Transverse colon (tissue), 4 donors: ENCODE results near the gene BAIAP2L2. TPM values are rescaled to one million over a fixed set of nuclear protein-coding genes. Genes with fewer than 3 reads are reported as not detected.

ENCODE experiments used
- DNase-seq: peaks from one replicate; pipeline ENCODE4 v3.0.0-alpha.2; 2019
- H3K27ac ChIP-seq, 4 donors: fragments of 200-600 bp; sonication (generic); 2 replicates each; pipeline ENCODE4 v1.5.1; 2016 to 2018; ENCODE audit warnings: inconsistent platforms in 4 of 4
- H3K27me3 ChIP-seq: fragments of 200-600 bp; sonication (generic); 2 replicates; pipeline ENCODE4 v1.5.1; 2017; ENCODE audit warnings: inconsistent platforms
- H3K36me3 ChIP-seq, 4 donors: fragments of 200-600 bp; sonication (generic); 2 replicates each; pipeline ENCODE4 v1.5.1; 2017 to 2019; ENCODE audit warnings: inconsistent platforms in 4 of 4
- H3K4me1 ChIP-seq, 4 donors: fragments of 200-600 bp; sonication (generic); 2 replicates each; pipeline ENCODE4 v1.5.1; 2017 to 2020; ENCODE audit warnings: inconsistent platforms in 4 of 4
- H3K4me3 ChIP-seq, 4 donors: fragments of 200-600 bp; sonication (generic); 1 replicate in 1 of 4; 2 replicates in 3 of 4; pipeline versions ENCODE4 v1.5.1 to v1.6.1; 2017 to 2019; ENCODE audit warnings: inconsistent platforms in 4 of 4
- H3K9me3 ChIP-seq, 2 donors: fragments of 200-600 bp; sonication (generic); 2 replicates each; pipeline ENCODE4 v1.5.1; 2017 to 2019; ENCODE audit warnings: inconsistent platforms in 2 of 2
- EP300 ChIP-seq: sonication (generic); formaldehyde crosslinking; IDR thresholded peaks from one replicate; pipeline ENCODE4 v1.6.1; 2017; ENCODE audit warnings: antibody characterized with exemption, low read depth
- POLR2A ChIP-seq: fragments of 450-650 bp; IDR thresholded peaks from one replicate; pipeline ENCODE4 v1.6.1; 2016; ENCODE audit warnings: antibody characterized with exemption, mild to moderate bottlenecking, moderate library complexity
- POLR2AphosphoS5 ChIP-seq, 3 donors: sonication (generic); formaldehyde crosslinking; IDR thresholded peaks; one replicate each; pipeline ENCODE4 v1.6.1; 2016; ENCODE audit warnings: antibody characterized with exemption in 3 of 3
- WGBS, 2 donors: methylation state at CpG; one replicate each; pipeline ENCODE4 v1.1.5; 2018; ENCODE audit warnings: low coverage in 1 of 2; 5-methylcytosine and 5-hydroxymethylcytosine counted together
- in situ Hi-C, 4 donors: fragments of 200-750 bp; cut with MboI; loops; one replicate each; pipeline versions ENCODE4 v1.15.0 to v1.15.1; 2017; ENCODE audit warnings: low sequenced_read_pairs in 3 of 4, low pct_ligation_motif_present in 1 of 4, low pct_unique_long_range_greater_than_20kb in 1 of 4
- intact Hi-C: fragments of 100-400 bp; cut with DNase I; formaldehyde crosslinking; loops from one replicate; pipeline ENCODE4 v1.15.1; 2023; ENCODE audit warnings: low total_unique reads
- total RNA-seq, 4 donors: library from RNA; depleted of rRNA; stranded (reverse); fragments of >200 nt; gene quantifications; one replicate each; pipeline ENCODE4 v1.1.0, GENCODE V29; 2016
- TF ChIP-seq, protein P1 (sequence below), 5 experiments: fragments of 200-600 bp in 3 of 5; fragments of 450-650 bp in 2 of 5; sonication (generic) in 3 of 5; IDR thresholded peaks; 1 replicate in 2 of 5; 2 replicates in 3 of 5; pipeline ENCODE4 v1.5.1; 2016 to 2017; ENCODE audit warnings: antibody characterized with exemption in 5 of 5, inconsistent platforms in 3 of 5, mild to moderate bottlenecking in 2 of 5, moderate library complexity in 1 of 5

The BAIAP2L2 gene
- total RNA-seq, 4 donors from 2014 or later, result 106 to 337 (median 127) TPM

DNA sequence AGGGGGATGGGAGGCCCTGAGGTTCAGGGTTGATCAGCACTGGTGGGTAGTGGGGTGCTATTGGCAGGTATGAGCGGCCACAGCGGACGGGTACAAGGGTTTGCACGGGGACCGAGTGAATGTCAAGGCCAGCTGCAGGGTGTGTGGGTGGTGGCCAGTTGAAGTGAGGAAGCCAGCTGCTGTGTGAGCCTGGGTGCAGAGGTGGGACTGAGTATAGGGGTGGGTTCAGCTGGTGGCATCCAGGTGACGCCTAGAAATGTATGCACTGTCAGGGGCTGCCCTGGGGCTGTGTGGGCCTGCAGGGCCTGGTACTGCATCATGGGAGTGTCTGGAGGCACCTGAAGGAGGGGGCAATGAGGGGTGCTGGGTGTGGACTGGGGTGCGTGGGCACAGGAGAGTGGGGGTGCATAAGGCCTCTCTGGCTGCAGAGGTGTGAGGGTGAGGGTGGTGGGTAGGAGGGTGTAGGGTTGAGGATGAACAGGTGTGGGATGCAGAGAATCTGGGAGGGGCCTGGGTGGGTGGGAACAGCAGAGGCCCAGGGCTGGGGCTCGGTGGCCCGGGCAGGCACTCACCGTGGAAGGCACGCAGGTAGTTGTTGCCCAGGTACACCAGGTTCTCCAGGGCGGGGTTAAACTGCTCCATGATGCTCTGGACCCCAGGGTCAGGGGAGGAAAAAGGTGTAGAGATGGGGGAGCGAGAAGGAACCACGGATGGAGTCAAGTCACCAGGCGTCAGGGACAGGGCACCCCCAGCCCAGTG is 1.7 kb downstream of the BAIAP2L2 start:
- DNase-seq, result peak; percentile 35
- 35 to 73% methylated on average over 4 to 15 of the region's 15 CpGs for WGBS, 2 donors

DNA sequence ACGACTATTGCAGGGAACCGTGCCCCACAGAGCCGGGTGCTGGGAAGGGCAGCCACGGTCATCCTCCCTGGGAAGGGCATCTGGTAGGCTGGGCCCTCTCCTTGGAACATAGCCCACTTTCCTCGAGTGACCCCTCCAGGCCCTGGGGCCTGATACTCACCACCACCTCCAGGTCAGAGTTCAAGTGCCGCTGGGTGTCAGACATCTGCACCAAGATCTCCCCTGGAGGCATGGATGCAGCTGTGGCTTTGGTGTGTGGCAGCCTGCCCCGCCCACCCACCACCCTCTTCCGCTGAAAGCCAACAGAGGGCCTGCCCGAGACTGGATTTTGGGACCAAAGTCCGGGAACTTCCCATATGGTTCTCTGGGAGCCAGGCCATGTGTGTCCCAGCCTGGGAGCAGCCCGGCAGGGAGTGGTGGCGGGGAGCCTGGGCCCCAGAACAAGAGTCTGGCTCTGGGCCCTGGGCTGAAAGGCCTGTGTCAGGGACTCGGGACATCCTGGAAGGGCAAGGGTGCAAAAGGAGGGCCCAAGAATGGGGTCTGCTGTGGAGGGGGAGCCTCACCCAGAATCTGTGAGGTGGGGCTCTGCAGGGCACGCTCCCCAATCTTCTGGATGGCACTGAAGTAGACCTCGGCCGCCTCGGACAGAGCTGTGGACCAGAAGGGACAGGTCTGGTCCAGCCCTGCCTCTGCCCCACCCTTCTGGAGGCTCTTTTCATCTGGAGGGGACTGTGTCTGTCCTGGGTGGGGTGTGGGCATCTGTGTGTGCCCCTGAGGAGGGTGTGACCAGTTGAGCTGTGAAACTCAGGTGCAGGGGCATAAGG is 2.6 kb downstream of the BAIAP2L2 start:
- Histone ChIP-seq H3K27ac (peak overlapping the region; percentile 79 to 93 (median 84)), H3K36me3 (no peaks in the 10 kb centered on the region), H3K4me3 (no peak overlapping the region), H3K27me3 (no peaks in the 10 kb centered on the region), H3K9me3 (no peaks in the 10 kb centered on the region), H3K4me1 (peaks cover 9 to 51% (median 43%) of the 10 kb centered on the region in 4 donors)
- in situ Hi-C loops, result loop anchor here in 3 of 4 donors (25.0 kb wide), 3 partner anchors 129 to 254 kb away; no protein-coding TSS in a partner anchor
- TF ChIP-seq POLR2AphosphoS5 (IDR thresholded peaks at IDR 0.05), result peak; percentile 36 to 55 (median 45)
- peak; percentile 38 for TF ChIP-seq POLR2A
- TF ChIP-seq, protein P1, sequence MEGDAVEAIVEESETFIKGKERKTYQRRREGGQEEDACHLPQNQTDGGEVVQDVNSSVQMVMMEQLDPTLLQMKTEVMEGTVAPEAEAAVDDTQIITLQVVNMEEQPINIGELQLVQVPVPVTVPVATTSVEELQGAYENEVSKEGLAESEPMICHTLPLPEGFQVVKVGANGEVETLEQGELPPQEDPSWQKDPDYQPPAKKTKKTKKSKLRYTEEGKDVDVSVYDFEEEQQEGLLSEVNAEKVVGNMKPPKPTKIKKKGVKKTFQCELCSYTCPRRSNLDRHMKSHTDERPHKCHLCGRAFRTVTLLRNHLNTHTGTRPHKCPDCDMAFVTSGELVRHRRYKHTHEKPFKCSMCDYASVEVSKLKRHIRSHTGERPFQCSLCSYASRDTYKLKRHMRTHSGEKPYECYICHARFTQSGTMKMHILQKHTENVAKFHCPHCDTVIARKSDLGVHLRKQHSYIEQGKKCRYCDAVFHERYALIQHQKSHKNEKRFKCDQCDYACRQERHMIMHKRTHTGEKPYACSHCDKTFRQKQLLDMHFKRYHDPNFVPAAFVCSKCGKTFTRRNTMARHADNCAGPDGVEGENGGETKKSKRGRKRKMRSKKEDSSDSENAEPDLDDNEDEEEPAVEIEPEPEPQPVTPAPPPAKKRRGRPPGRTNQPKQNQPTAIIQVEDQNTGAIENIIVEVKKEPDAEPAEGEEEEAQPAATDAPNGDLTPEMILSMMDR (IDR thresholded peaks at IDR 0.05), result no peak
- 40% methylated on average over 17 of the region's 17 CpGs; no CpG with 5 or more reads in 1 of the 2 donors for WGBS, 2 donors
- intact Hi-C loops, result no loop called here
- DNase-seq, result peak; percentile 85

More for the DNA sequence above, 1.7 kb downstream of the BAIAP2L2 start:
- TF ChIP-seq POLR2AphosphoS5 (IDR thresholded peaks at IDR 0.05) (no peak), EP300 (no peak), POLR2A (no peak)
- TF ChIP-seq, protein P1 (IDR thresholded peaks at IDR 0.05), result no peak
- Histone ChIP-seq H3K27ac (peak overlapping the region; percentile 79 to 93 (median 84)), H3K4me3 (no peak overlapping the region), H3K4me1 (peaks cover 9 to 51% (median 44%) of the 10 kb centered on the region in 4 donors), H3K27me3 (no peaks in the 10 kb centered on the region), H3K9me3 (no peaks in the 10 kb centered on the region), H3K36me3 (no peaks in the 10 kb centered on the region)
- intact Hi-C loops (no loop called here), in situ Hi-C loops (loop anchor here in 3 of 4 donors (25.0 kb wide), 3 partner anchors 129 to 254 kb away; no protein-coding TSS in a partner anchor)

DNA sequence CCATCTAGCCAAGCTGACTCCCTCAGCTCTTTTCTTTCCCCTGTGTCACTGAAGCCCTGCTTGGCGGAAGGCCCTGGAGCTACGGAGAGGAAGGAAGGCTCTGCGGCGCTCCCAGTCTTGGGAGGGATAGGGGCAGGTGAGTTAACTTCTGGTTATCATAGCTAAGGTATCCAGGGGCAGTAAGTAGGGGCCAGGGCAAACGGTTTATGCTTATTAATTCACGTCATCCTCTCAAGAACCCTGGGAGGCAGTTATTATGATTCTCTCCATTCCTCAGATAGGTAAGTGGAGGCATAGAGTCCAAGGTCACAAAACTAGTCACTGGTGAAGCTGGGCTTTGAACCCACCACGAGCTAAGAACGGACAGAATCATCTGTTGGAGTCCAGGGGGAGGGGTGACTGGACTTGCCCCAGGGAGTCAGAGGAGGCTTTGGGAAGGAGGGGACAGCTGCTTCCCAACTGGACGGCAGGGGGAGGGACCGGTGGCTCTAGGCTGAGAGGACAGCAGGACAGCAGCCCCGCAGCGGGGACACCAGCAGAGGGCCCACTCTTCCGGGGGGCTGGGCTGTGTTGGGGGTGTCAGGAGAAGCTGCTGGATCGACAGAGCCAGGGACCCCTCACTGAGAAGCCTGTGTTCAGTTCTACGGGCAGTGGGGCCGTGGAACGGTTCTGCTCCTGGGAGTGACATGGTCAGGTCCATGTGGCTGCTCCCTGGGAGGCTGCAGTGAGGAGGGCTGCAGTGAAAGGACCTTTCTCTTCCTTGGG is 3.5 kb downstream of the BAIAP2L2 start:
- peak overlapping the region; percentile 79 to 93 (median 84) for H3K27ac ChIP-seq
- peaks cover 4 to 42% (median 35%) of the 10 kb centered on the region in 4 donors for H3K4me1 ChIP-seq
- H3K36me3 ChIP-seq, result no peaks in the 10 kb centered on the region
- H3K9me3 ChIP-seq, result no peaks in the 10 kb centered on the region
- no peaks in the 10 kb centered on the region for H3K27me3 ChIP-seq
- WGBS, 2 donors, result 73 to 87% methylated on average over 3 to 17 of the region's 17 CpGs
- in situ Hi-C loops, result loop anchor here in 3 of 4 donors (25.0 kb wide), 3 partner anchors 130 to 255 kb away; no protein-coding TSS in a partner anchor
- no peak overlapping the region for H3K4me3 ChIP-seq
- intact Hi-C loops, result loop anchor here (1.0 kb wide), 1 partner anchor 29 kb away; no protein-coding TSS in a partner anchor
- no peak for TF ChIP-seq EP300
- TF ChIP-seq POLR2AphosphoS5 (IDR thresholded peaks at IDR 0.05), result no peak
- TF ChIP-seq POLR2A, result no peak
- TF ChIP-seq, protein P1 (IDR thresholded peaks at IDR 0.05), result no peak
- no peak for DNase-seq
